Measurements from ENCODE around the gene MISP. TPM values are rescaled to one million over a fixed set of nuclear protein-coding genes. Genes with fewer than 3 reads are reported as not detected.

Gene MISP
- total RNA-seq, 2 experiments from 2014 or later: not detected

GRCh38 chr19:805166-805551, 54.2 kb downstream of the MISP start:
- Mint-ChIP-seq H3K27ac (no peak overlapping the region), H3K4me3 (no peak overlapping the region), H3K9me3 (ENCODE audit: insufficient read depth) (no peaks in the 10 kb centered on the region), H3K27me3 (ENCODE audit: low read depth) (no peaks in the 10 kb centered on the region), H3K4me1 (ENCODE audit: low read depth) (peaks cover 38% of the 10 kb centered on the region), H3K36me3 (ENCODE audit: low read depth) (peaks cover 69% of the 10 kb centered on the region)
- ATAC-seq (no peak), DNase-seq (no peak)
- CTCF ChIA-PET: no interaction called here
- POLR2A ChIA-PET: interaction anchor here (0.9 kb wide), 1 partner anchor 8 kb away, joined by 3 read pairs; no protein-coding TSS in a partner anchor

- ChIA-PET CTCF (no interaction called here), POLR2A (interaction anchor here (0.9 kb wide), 1 partner anchor 7 kb away, joined by 3 read pairs; no protein-coding TSS in a partner anchor)
- DNase-seq (no peak), ATAC-seq (no peak)
- Mint-ChIP-seq H3K27ac (no peak overlapping the region), H3K27me3 (ENCODE audit: low read depth) (no peaks in the 10 kb centered on the region), H3K4me1 (ENCODE audit: low read depth) (peaks cover 32% of the 10 kb centered on the region), H3K36me3 (ENCODE audit: low read depth) (peaks cover 70% of the 10 kb centered on the region), H3K4me3 (no peak overlapping the region), H3K9me3 (ENCODE audit: insufficient read depth) (no peaks in the 10 kb centered on the region)
Measured at GRCh38 chr19:805600-806550, 55.0 kb downstream of the MISP start.

GRCh38 chr19:806815-807421, 56.0 kb downstream of the MISP start:
- Mint-ChIP-seq H3K4me3 (no peak overlapping the region), H3K36me3 (ENCODE audit: low read depth) (peaks cover 72% of the 10 kb centered on the region), H3K9me3 (ENCODE audit: insufficient read depth) (no peaks in the 10 kb centered on the region), H3K27me3 (ENCODE audit: low read depth) (no peaks in the 10 kb centered on the region), H3K4me1 (ENCODE audit: low read depth) (peaks cover 21% of the 10 kb centered on the region), H3K27ac (no peak overlapping the region)
- ChIA-PET CTCF (no interaction called here), POLR2A (interaction anchor here (0.6 to 1.2 kb wide), 2 partner anchors 9 to 60 kb away, joined by 3 read pairs; no protein-coding TSS in a partner anchor)
- no peak for ATAC-seq
- no peak for DNase-seq

- POLR2A ChIA-PET: interaction anchor here (1.2 kb wide), 1 partner anchor 9 kb away, joined by 3 read pairs; no protein-coding TSS in a partner anchor
- peaks cover 12% of the 10 kb centered on the region for H3K4me1 Mint-ChIP-seq (ENCODE audit: low read depth)
- H3K27me3 Mint-ChIP-seq (ENCODE audit: low read depth): no peaks in the 10 kb centered on the region
- no peak overlapping the region for H3K4me3 Mint-ChIP-seq
- no peak for ATAC-seq
- peaks cover 66% of the 10 kb centered on the region for H3K36me3 Mint-ChIP-seq (ENCODE audit: low read depth)
- no peaks in the 10 kb centered on the region for H3K9me3 Mint-ChIP-seq (ENCODE audit: insufficient read depth)
- DNase-seq: no peak
- no peak overlapping the region for H3K27ac Mint-ChIP-seq
- CTCF ChIA-PET: no interaction called here
Measured at GRCh38 chr19:807627-808422, 56.9 kb downstream of the MISP start.

DNA sequence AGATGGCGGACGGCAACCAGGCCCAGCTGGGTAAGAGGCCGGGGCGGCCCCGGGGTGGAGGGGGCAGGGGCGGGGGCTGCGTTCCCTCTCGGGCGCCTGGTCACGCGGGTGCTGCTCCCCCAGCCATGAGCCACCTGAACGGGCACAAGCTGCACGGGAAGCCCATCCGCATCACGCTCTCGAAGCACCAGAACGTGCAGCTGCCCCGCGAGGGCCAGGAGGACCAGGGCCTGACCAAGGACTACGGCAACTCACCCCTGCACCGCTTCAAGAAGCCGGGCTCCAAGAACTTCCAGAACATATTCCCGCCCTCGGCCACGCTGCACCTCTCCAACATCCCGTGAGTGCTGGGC, 57.5 kb downstream of the MISP start:
- H3K4me1 Mint-ChIP-seq (ENCODE audit: low read depth): peaks cover 8% of the 10 kb centered on the region
- ChIA-PET POLR2A (no interaction called here), CTCF (no interaction called here)
- no peaks in the 10 kb centered on the region for H3K27me3 Mint-ChIP-seq (ENCODE audit: low read depth)
- no peaks in the 10 kb centered on the region for H3K9me3 Mint-ChIP-seq (ENCODE audit: insufficient read depth)
- ATAC-seq (no peak), DNase-seq (no peak)
- H3K4me3 Mint-ChIP-seq: no peak overlapping the region
- peaks cover 64% of the 10 kb centered on the region for H3K36me3 Mint-ChIP-seq (ENCODE audit: low read depth)
- H3K27ac Mint-ChIP-seq: no peak overlapping the region

GRCh38 chr19:810077-810855, 59.4 kb downstream of the MISP start:
- ATAC-seq: no peak
- ChIA-PET POLR2A (no interaction called here), CTCF (interaction anchor here (1.3 kb wide), 1 partner anchor 46 kb away, joined by 3 read pairs; no protein-coding TSS in a partner anchor)
- H3K4me1 Mint-ChIP-seq (ENCODE audit: low read depth): peaks cover 6% of the 10 kb centered on the region
- peaks cover 65% of the 10 kb centered on the region for H3K36me3 Mint-ChIP-seq (ENCODE audit: low read depth)
- no peak overlapping the region for H3K4me3 Mint-ChIP-seq
- no peak overlapping the region for H3K27ac Mint-ChIP-seq
- H3K9me3 Mint-ChIP-seq (ENCODE audit: insufficient read depth): no peaks in the 10 kb centered on the region
- no peak for DNase-seq
- H3K27me3 Mint-ChIP-seq (ENCODE audit: low read depth): no peaks in the 10 kb centered on the region

DNA sequence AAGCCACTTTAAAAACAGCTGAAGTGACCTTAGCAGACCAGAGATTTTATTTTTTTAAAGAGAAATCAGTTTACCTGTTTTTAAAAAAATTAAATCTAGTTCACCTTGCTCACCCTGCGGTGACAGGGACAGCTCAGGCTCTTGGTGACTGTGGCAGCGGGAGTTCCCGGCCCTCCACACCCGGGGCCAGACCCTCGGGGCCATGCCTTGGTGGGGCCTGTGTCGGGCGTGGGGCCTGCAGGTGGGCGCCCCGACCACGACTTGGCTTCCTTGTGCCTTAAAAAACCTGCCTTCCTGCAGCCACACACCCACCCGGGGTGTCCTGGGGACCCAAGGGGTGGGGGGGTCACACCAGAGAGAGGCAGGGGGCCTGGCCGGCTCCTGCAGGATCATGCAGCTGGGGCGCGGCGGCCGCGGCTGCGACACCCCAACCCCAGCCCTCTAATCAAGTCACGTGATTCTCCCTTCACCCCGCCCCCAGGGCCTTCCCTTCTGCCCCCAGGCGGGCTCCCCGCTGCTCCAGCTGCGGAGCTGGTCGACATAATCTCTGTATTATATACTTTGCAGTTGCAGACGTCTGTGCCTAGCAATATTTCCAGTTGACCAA, 60.1 kb downstream of the MISP start:
- POLR2A ChIA-PET: no interaction called here
- Mint-ChIP-seq H3K4me3 (no peak overlapping the region), H3K27me3 (ENCODE audit: low read depth) (no peaks in the 10 kb centered on the region), H3K36me3 (ENCODE audit: low read depth) (peaks cover 66% of the 10 kb centered on the region), H3K4me1 (ENCODE audit: low read depth) (peaks cover 6% of the 10 kb centered on the region), H3K27ac (no peak overlapping the region), H3K9me3 (ENCODE audit: insufficient read depth) (no peaks in the 10 kb centered on the region)
- no peak for ATAC-seq
- no peak for DNase-seq
- CTCF ChIA-PET: no interaction called here

- Mint-ChIP-seq H3K36me3 (ENCODE audit: low read depth) (peaks cover 69% of the 10 kb centered on the region), H3K4me1 (ENCODE audit: low read depth) (peaks cover 6% of the 10 kb centered on the region), H3K4me3 (no peak overlapping the region), H3K27me3 (ENCODE audit: low read depth) (no peaks in the 10 kb centered on the region), H3K9me3 (ENCODE audit: insufficient read depth) (no peaks in the 10 kb centered on the region), H3K27ac (no peak overlapping the region)
- POLR2A ChIA-PET: no interaction called here
- CTCF ChIA-PET: no interaction called here
- ATAC-seq: no peak
- DNase-seq: no peak
Measured at GRCh38 chr19:811506-812048, 60.7 kb downstream of the MISP start.

DNA sequence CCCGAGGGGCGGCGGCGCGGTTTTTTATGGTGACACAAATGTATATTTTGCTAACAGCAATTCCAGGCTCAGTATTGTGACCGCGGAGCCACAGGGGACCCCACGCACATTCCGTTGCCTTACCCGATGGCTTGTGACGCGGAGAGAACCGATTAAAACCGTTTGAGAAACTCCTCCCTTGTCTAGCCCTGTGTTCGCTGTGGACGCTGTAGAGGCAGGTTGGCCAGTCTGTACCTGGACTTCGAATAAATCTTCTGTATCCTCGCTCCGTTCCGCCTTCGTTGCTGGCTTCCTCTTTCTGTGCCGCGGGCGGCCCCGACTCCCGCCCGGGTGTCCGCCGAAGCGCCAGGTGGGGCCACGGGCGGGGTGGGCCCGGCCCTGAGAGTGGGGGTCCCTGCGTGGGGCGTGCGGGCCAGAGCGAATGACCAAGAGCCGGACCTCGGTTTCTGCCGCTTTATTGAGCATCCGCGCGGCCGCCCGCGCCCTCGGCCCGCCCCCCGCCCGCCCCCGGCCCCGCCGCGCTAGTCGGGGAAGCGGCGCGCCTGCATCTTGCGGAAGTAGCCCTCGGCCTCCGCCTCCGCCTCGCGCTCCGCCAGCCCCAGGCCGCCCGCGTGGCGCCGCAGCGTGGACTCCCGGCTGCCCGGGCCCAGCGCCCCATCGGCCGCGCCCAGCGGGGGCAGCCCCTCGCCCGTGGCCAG, 61.3 kb downstream of the MISP start:
- peaks cover 64% of the 10 kb centered on the region for H3K36me3 Mint-ChIP-seq (ENCODE audit: low read depth)
- POLR2A ChIA-PET: no interaction called here
- no peak overlapping the region for H3K27ac Mint-ChIP-seq
- no peak for ATAC-seq
- H3K9me3 Mint-ChIP-seq (ENCODE audit: insufficient read depth): no peaks in the 10 kb centered on the region
- H3K4me1 Mint-ChIP-seq (ENCODE audit: low read depth): peaks cover 6% of the 10 kb centered on the region
- CTCF ChIA-PET: no interaction called here
- H3K27me3 Mint-ChIP-seq (ENCODE audit: low read depth): no peaks in the 10 kb centered on the region
- no peak overlapping the region for H3K4me3 Mint-ChIP-seq
- no peak for DNase-seq

DNA sequence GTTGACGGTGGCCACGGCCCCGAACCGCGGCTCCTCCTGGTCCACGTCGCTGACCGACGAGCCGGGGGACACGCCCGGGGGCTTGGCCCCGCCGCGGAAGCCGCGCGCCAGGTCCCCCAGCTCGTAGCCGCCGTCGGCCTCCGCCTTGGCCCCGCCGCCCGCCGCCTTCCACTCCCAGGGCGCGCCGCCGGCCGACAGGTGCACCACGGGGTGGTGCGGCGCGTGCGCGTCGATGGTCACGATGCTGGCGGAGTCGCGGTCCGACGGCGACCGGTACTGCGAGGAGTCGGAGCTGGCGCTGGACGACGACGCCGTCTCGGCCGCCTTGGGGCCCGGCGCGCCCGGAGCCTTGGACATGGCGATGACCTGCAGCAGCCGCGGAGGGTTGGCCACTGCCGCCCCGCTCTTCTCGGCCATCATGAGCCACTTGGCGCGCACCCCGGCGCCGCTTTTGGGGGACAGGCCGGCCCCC, 61.9 kb downstream of the MISP start:
- ChIA-PET CTCF (no interaction called here), POLR2A (interaction anchor here (1.0 kb wide), 1 partner anchor 7 kb away, joined by 3 read pairs; no protein-coding TSS in a partner anchor)
- no peak overlapping the region for H3K4me3 Mint-ChIP-seq
- no peak for ATAC-seq
- no peaks in the 10 kb centered on the region for H3K4me1 Mint-ChIP-seq (ENCODE audit: low read depth)
- H3K36me3 Mint-ChIP-seq (ENCODE audit: low read depth): peaks cover 58% of the 10 kb centered on the region
- no peaks in the 10 kb centered on the region for H3K9me3 Mint-ChIP-seq (ENCODE audit: insufficient read depth)
- H3K27ac Mint-ChIP-seq: no peak overlapping the region
- H3K27me3 Mint-ChIP-seq (ENCODE audit: low read depth): no peaks in the 10 kb centered on the region
- DNase-seq: no peak
